H9 (cell line): Measurements from ENCODE around the gene ARHGDIA. TPM values are rescaled to one million over a fixed set of nuclear protein-coding genes. Genes with fewer than 3 reads are reported as not detected.

ENCODE experiments used
- DNase-seq: peaks from one replicate; pipeline ENCODE4 v3.0.0-alpha.2; 2017
- H2AFZ ChIP-seq: one replicate; pipeline ENCODE4 v1.6.1; 2013; ENCODE audit warnings: mild to moderate bottlenecking, low read length, control low read depth, moderate library complexity
- H2AK5ac ChIP-seq: 2 replicates; pipeline ENCODE4 v1.6.1; 2013; ENCODE audit warnings: low read length, control low read depth, mixed read lengths; ENCODE audit not compliant: insufficient read length
- H2BK120ac ChIP-seq: one replicate; pipeline ENCODE4 v1.6.1; 2013; ENCODE audit warnings: low read depth, mild to moderate bottlenecking, low read length, control low read depth, inconsistent platforms; ENCODE audit not compliant: poor library complexity, severe bottlenecking
- H2BK12ac ChIP-seq: 2 replicates; pipeline ENCODE4 v1.6.1; 2013; ENCODE audit warnings: low read length, control low read depth, mixed read lengths, low read depth; ENCODE audit not compliant: insufficient read length
- H2BK15ac ChIP-seq: 2 replicates; pipeline ENCODE4 v1.6.1; 2013; ENCODE audit warnings: low read depth, low read length, control low read depth
- H2BK20ac ChIP-seq: one replicate; pipeline ENCODE4 v1.6.1; 2013; ENCODE audit warnings: low read depth, mild to moderate bottlenecking, low read length, control low read depth, inconsistent platforms; ENCODE audit not compliant: poor library complexity, severe bottlenecking
- H2BK5ac ChIP-seq: 2 replicates; pipeline ENCODE4 v1.6.1; 2013; ENCODE audit warnings: low read length, control low read depth, mixed read lengths; ENCODE audit not compliant: insufficient read length
- H3K14ac ChIP-seq: 2 replicates; pipeline ENCODE4 v1.6.1; 2013; ENCODE audit warnings: low read length, control low read depth; ENCODE audit not compliant: insufficient read depth
- H3K18ac ChIP-seq: 2 replicates; pipeline ENCODE4 v1.6.1; 2013; ENCODE audit warnings: low read depth, mild to moderate bottlenecking, mixed read lengths, low read length, control low read depth; ENCODE audit not compliant: insufficient read length
- H3K23ac ChIP-seq: 2 replicates; pipeline ENCODE4 v1.6.1; 2013; ENCODE audit warnings: low read length, control low read depth, mixed read lengths, low read depth; ENCODE audit not compliant: insufficient read length
- H3K23me2 ChIP-seq: 2 replicates; pipeline ENCODE4 v1.6.1; 2013; ENCODE audit warnings: low read depth, mild to moderate bottlenecking, mixed read lengths, low read length, control low read depth; ENCODE audit not compliant: insufficient read length, poor library complexity, severe bottlenecking
- H3K27ac ChIP-seq: 2 replicates; pipeline ENCODE4 v1.5.1; 2013; ENCODE audit warnings: low read length, control low read depth, mixed read lengths, low read depth; ENCODE audit not compliant: insufficient read length
- H3K27me3 ChIP-seq: 2 replicates; pipeline ENCODE4 v1.6.1; 2013; ENCODE audit warnings: low read length, control low read depth, inconsistent platforms; ENCODE audit not compliant: insufficient read depth
- H3K4ac ChIP-seq: 2 replicates; pipeline ENCODE4 v1.6.1; 2013; ENCODE audit warnings: low read depth, mild to moderate bottlenecking, control low read depth, inconsistent platforms, low read length, moderate library complexity
- H3K4me1 ChIP-seq: 2 replicates; pipeline ENCODE4 v1.6.1; 2013; ENCODE audit warnings: low read length, control low read depth, inconsistent platforms; ENCODE audit not compliant: insufficient read depth
- H3K4me2 ChIP-seq: 2 replicates; pipeline ENCODE4 v1.6.1; 2013; ENCODE audit warnings: low read length, control low read depth, mixed read lengths; ENCODE audit not compliant: insufficient read length, insufficient read depth
- H3K56ac ChIP-seq: 2 replicates; pipeline ENCODE4 v1.6.1; 2013; ENCODE audit warnings: low read depth, mild to moderate bottlenecking, mixed read lengths, low read length, control low read depth; ENCODE audit not compliant: insufficient read length
- H3K79me1 ChIP-seq: 2 replicates; pipeline ENCODE4 v1.6.1; 2013; ENCODE audit warnings: low read depth, mild to moderate bottlenecking, moderate library complexity, low read length, control low read depth, inconsistent platforms; ENCODE audit not compliant: insufficient read depth, poor library complexity, severe bottlenecking
- H3K79me2 ChIP-seq: 2 replicates; pipeline ENCODE4 v1.6.1; 2013; ENCODE audit warnings: low read length, control low read depth, inconsistent platforms; ENCODE audit not compliant: insufficient read depth
- H3K9ac ChIP-seq: 2 replicates; pipeline ENCODE4 v1.6.1; 2013; ENCODE audit warnings: low read length, control low read depth, mixed read lengths; ENCODE audit not compliant: insufficient read length; ENCODE audit errors: extremely low read depth
- H3K9me3 ChIP-seq: one replicate; pipeline ENCODE4 v1.6.1; 2013; ENCODE audit warnings: low read depth, low read length, inconsistent platforms; ENCODE audit not compliant: control insufficient read depth
- H3T11ph ChIP-seq: one replicate; pipeline ENCODE4 v1.6.1; 2013; ENCODE audit warnings: mild to moderate bottlenecking, low read length, control low read depth, inconsistent platforms
- H4K20me1 ChIP-seq: one replicate; pipeline ENCODE4 v1.6.1; 2013; ENCODE audit not compliant: control insufficient read depth, insufficient read length, insufficient read depth
- H4K5ac ChIP-seq: 2 replicates; pipeline ENCODE4 v1.6.1; 2013; ENCODE audit warnings: low read depth, mild to moderate bottlenecking, mixed read lengths, low read length, control low read depth; ENCODE audit not compliant: insufficient read length
- H4K8ac ChIP-seq: replicated peaks from 2 replicates; pipeline ENCODE4 v1.6.1; 2013; ENCODE audit warnings: low read length, control low read depth, mixed read lengths, low read depth; ENCODE audit not compliant: insufficient read length
- H4K91ac ChIP-seq: 2 replicates; pipeline ENCODE4 v1.6.1; 2013; ENCODE audit warnings: low read depth, mild to moderate bottlenecking, moderate library complexity, mixed read lengths, low read length, control low read depth; ENCODE audit not compliant: insufficient read length
- H3K27ac Mint-ChIP-seq, 3 experiments: 2 replicates in 2 of 3; 3 replicates in 1 of 3; pipeline ENCODE4 v1.8.0; 2020 to 2021; ENCODE audit warnings: mixed read lengths in 3 of 3, mild to moderate bottlenecking in 1 of 3, moderate library complexity in 1 of 3
- H3K27me3 Mint-ChIP-seq: 2 replicates; pipeline ENCODE4 v1.8.0; 2021; ENCODE audit warnings: low read depth, mild to moderate bottlenecking, moderate library complexity, mixed read lengths
- H3K36me3 Mint-ChIP-seq, 3 experiments: 2 replicates in 2 of 3; 3 replicates in 1 of 3; pipeline ENCODE4 v1.8.0; 2020 to 2021; ENCODE audit warnings: low read depth in 3 of 3, mixed read lengths in 3 of 3; ENCODE audit not compliant: insufficient read depth in 1 of 3
- H3K4me1 Mint-ChIP-seq, 2 experiments: 2 replicates each; pipeline ENCODE4 v1.8.0; 2020; ENCODE audit warnings: mixed read lengths in 2 of 2
- H3K4me3 Mint-ChIP-seq, 2 experiments: 2 replicates in 1 of 2; 3 replicates in 1 of 2; pipeline ENCODE4 v1.8.0; 2020 to 2021; ENCODE audit warnings: mild to moderate bottlenecking in 2 of 2, mixed read lengths in 2 of 2, moderate library complexity in 1 of 2
- H3K9me3 Mint-ChIP-seq, 2 experiments: 2 replicates in 1 of 2; 3 replicates in 1 of 2; pipeline ENCODE4 v1.8.0; 2020; ENCODE audit warnings: mild to moderate bottlenecking in 2 of 2, mixed read lengths in 2 of 2, moderate library complexity in 1 of 2
- CTCF ChIP-seq: fragments of 200-600 bp; sonication (generic); conservative IDR thresholded peaks from 3 replicates; pipeline ENCODE4 v1.8.0; 2021; ENCODE audit warnings: antibody characterized with exemption, mild to moderate bottlenecking
- WGBS: extraction: QIAGEN DNeasy Blood & Tissue Kit; methylation state at CpG from one replicate; pipeline ENCODE4 v1.1.7; 2013; ENCODE audit warnings: missing lambda C conversion rate, low lambda C conversion rate, mixed read lengths; ENCODE audit not compliant: insufficient read length; ENCODE audit errors: extremely low coverage; 5-methylcytosine and 5-hydroxymethylcytosine counted together
- total RNA-seq: library from RNA; stranded (reverse); gene quantifications from 2 replicates; pipeline ENCODE4 v1.2.1, GENCODE V29; 2021

ARHGDIA gene
- total RNA-seq, 1 experiment from 2014 or later: 247 TPM

- H3K9me3 Mint-ChIP-seq: no peaks in the 10 kb centered on the region
- Histone ChIP-seq H3K79me2 (no peaks in the 10 kb centered on the region), H3K23ac (no peak overlapping the region), H3K4me1 (no peaks in the 10 kb centered on the region), H2BK5ac (no peak overlapping the region), H3K14ac (peak overlapping the region; percentile 51; the same call in 1 of the 2 replicates), H3K27me3 (no peaks in the 10 kb centered on the region; the same call in 1 of the 2 replicates), H2BK120ac (no peak overlapping the region), H3K9ac (no peak overlapping the region), H4K20me1 (no peaks in the 10 kb centered on the region), H3K23me2 (peaks cover 11% of the 10 kb centered on the region), H4K91ac (no peak overlapping the region), H3K18ac (no peak overlapping the region), H3K27ac (no peak overlapping the region), H2AFZ (no peak overlapping the region), H3K4me2 (peak overlapping the region; percentile 31), H2BK15ac (no peak overlapping the region), H2BK20ac (no peak overlapping the region), H2AK5ac (no peak overlapping the region), H4K8ac (no peak overlapping the region), H4K5ac (no peak overlapping the region), H2BK12ac (no peak overlapping the region), H3K4ac (no peak overlapping the region), H3K56ac (no peak overlapping the region), H3T11ph (no peak overlapping the region), H3K79me1 (no peaks in the 10 kb centered on the region), H3K9me3 (no peaks in the 10 kb centered on the region)
- DNase-seq: peak; percentile 72
- peaks cover 6 to 27% (median 16%) of the 10 kb centered on the region in 3 experiments; a peak in 6 of 7 replicates for H3K36me3 Mint-ChIP-seq
- no CpG with 5 or more reads among the region's 47 CpGs for WGBS
- peaks cover 0 to 3% of the 10 kb centered on the region in 2 experiments; a peak in 2 of 4 replicates for H3K4me1 Mint-ChIP-seq
- H3K4me3 Mint-ChIP-seq: peak overlapping the region; percentile 27 to 60; a peak in 2 of 5 replicates
- peaks cover 11% of the 10 kb centered on the region for H3K27me3 Mint-ChIP-seq
- H3K27ac Mint-ChIP-seq: no peak overlapping the region
- no peak for TF ChIP-seq CTCF
Measured at GRCh38 chr17:81902653-81903414, 31.7 kb upstream of the ARHGDIA start.
